Ascending aorta (tissue), 2 donors: ENCODE results near the gene ST8SIA5. TPM values are rescaled to one million over a fixed set of nuclear protein-coding genes. Genes with fewer than 3 reads are reported as not detected.

ENCODE experiments used
- DNase-seq, 2 donors: peaks; one replicate each; pipeline ENCODE4 v3.0.0-alpha.2; 2019; ENCODE audit warnings: low spot score in 2 of 2
- H3K27ac ChIP-seq, 2 donors: fragments of 200-600 bp; sonication (generic); one replicate each; pipeline ENCODE4 v1.5.1; 2016 to 2017; ENCODE audit warnings: mild to moderate bottlenecking in 1 of 2
- H3K27me3 ChIP-seq: fragments of 200-600 bp; sonication (generic); one replicate; pipeline ENCODE4 v1.5.1; 2017
- H3K36me3 ChIP-seq, 2 donors: fragments of 200-600 bp; sonication (generic); one replicate each; pipeline ENCODE4 v1.5.1; 2016
- H3K4me1 ChIP-seq, 2 donors: fragments of 200-600 bp; sonication (generic); one replicate each; pipeline ENCODE4 v1.5.1; 2016 to 2017; ENCODE audit warnings: mild to moderate bottlenecking in 1 of 2
- H3K4me3 ChIP-seq, 2 donors: fragments of 200-600 bp; sonication (generic); one replicate each; pipeline ENCODE4 v1.5.1; 2016 to 2017; ENCODE audit warnings: mild to moderate bottlenecking in 1 of 2
- H3K9me3 ChIP-seq, 2 donors: fragments of 200-600 bp; sonication (generic); one replicate each; pipeline ENCODE4 v1.5.1; 2016
- intact Hi-C: fragments of 100-400 bp; cut with DNase I; formaldehyde crosslinking; loops from one replicate; pipeline ENCODE4 v1.15.1; 2023
- total RNA-seq: library from RNA; depleted of rRNA; stranded (reverse); fragments of >200 nt; gene quantifications from one replicate; pipeline ENCODE4 v1.1.0, GENCODE V29; 2016
- TF ChIP-seq, protein P1 (sequence below), 3 experiments: fragments of 200-600 bp in 2 of 3; fragments of 450-650 bp in 1 of 3; sonication (generic) in 2 of 3; IDR thresholded peaks; one replicate each; pipeline ENCODE4 v1.5.1; 2016 to 2019; ENCODE audit warnings: antibody characterized with exemption in 3 of 3, mild to moderate bottlenecking in 1 of 3, moderate library complexity in 1 of 3

ST8SIA5 gene
- total RNA-seq, 1 donor from 2014 or later: 0.11 TPM

DNA sequence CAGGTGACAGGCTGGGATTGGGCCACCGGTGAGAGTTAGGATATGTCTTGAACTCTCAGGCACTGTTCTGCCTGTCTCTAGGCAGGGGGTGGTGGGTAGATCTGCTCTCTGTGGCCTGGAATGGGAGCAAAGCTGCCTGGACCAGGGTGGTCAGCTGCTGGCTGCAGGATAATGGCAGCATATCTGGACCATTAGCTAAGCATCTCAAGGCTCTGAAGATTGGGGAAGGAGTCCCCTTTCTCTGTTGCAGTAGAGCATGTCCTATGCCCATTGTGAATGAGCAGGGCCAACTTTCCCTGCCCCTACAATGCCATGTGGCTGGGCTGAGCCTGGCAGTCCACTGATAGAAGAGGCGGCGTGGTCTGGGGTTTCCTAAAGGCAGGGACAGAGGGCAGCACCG lies 134.4 kb downstream of the ST8SIA5 start:
- no peak overlapping the region for H3K4me3 ChIP-seq
- no peaks in the 10 kb centered on the region for H3K4me1 ChIP-seq
- no peak overlapping the region for H3K27ac ChIP-seq
- no peak for DNase-seq
- intact Hi-C loops: no loop called here
- H3K36me3 ChIP-seq: no peaks in the 10 kb centered on the region
- TF ChIP-seq, protein P1, sequence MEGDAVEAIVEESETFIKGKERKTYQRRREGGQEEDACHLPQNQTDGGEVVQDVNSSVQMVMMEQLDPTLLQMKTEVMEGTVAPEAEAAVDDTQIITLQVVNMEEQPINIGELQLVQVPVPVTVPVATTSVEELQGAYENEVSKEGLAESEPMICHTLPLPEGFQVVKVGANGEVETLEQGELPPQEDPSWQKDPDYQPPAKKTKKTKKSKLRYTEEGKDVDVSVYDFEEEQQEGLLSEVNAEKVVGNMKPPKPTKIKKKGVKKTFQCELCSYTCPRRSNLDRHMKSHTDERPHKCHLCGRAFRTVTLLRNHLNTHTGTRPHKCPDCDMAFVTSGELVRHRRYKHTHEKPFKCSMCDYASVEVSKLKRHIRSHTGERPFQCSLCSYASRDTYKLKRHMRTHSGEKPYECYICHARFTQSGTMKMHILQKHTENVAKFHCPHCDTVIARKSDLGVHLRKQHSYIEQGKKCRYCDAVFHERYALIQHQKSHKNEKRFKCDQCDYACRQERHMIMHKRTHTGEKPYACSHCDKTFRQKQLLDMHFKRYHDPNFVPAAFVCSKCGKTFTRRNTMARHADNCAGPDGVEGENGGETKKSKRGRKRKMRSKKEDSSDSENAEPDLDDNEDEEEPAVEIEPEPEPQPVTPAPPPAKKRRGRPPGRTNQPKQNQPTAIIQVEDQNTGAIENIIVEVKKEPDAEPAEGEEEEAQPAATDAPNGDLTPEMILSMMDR (IDR thresholded peaks at IDR 0.05): no peak
- H3K27me3 ChIP-seq: no peaks in the 10 kb centered on the region
- H3K9me3 ChIP-seq: no peaks in the 10 kb centered on the region

DNA sequence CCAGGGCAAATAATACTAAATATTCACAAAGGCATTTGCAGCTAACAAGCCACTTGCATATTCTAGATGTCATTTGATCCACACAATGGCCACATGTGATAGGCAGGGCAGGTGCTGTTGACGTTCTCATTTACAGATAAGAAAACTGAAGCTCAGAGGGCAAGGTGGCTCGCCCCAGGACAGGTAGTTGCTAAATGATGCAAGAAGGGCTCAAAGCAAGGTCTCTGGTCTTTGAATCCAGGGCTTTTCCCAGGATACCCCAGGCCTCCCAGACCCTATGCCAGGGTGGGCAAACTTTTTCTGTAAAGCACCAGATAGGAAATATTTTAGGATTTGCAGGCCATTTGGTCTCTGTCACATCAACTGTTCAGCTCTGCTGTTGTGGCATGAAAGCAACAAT lies 135.0 kb downstream of the ST8SIA5 start:
- intact Hi-C loops: no loop called here
- H3K27me3 ChIP-seq: no peaks in the 10 kb centered on the region

DNA sequence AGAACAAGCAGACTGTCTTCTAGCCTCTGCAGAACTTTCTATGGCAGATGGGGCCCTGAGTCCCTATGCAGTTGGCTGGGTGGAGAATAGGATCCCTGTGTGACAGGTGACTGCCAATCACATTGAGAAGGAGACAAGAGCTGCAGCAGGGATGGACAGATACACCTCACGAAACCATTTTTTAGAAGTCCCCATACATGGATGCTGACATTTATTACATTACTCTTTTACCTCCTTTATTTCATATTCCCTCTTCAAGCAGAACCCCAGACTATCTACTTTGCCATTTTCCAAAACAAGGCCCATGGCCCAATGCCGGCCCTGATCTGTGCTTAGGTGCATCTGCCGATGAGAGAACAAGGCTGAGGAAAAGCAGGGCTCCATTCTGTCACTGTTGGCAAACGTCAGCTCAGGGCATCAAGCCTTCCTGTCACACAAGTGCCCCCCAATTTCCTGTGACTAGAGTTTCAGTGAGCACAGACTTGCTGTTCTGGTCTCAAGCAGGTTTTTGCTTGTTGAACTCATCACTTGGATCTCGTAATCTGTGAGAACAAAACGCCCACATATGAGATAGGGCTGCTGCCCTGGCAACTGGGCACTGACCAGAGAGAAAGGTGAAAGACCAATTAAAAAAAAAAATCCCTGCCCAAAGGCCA lies 135.6 kb downstream of the ST8SIA5 start:
- H3K27ac ChIP-seq: no peak overlapping the region
- TF ChIP-seq, protein P1 (IDR thresholded peaks at IDR 0.05): no peak
- no peaks in the 10 kb centered on the region for H3K36me3 ChIP-seq
- H3K4me1 ChIP-seq: no peaks in the 10 kb centered on the region
- no peak for DNase-seq
- intact Hi-C loops: no loop called here
- H3K4me3 ChIP-seq: no peak overlapping the region
- H3K27me3 ChIP-seq: no peaks in the 10 kb centered on the region
- H3K9me3 ChIP-seq: no peaks in the 10 kb centered on the region

More for the DNA sequence above, 135.0 kb downstream of the ST8SIA5 start:
- H3K27ac ChIP-seq: no peak overlapping the region
- no peak overlapping the region for H3K4me3 ChIP-seq
- TF ChIP-seq, protein P1 (IDR thresholded peaks at IDR 0.05): no peak
- H3K4me1 ChIP-seq: no peaks in the 10 kb centered on the region
- H3K36me3 ChIP-seq: no peaks in the 10 kb centered on the region
- no peak for DNase-seq
- H3K9me3 ChIP-seq: no peaks in the 10 kb centered on the region

DNA sequence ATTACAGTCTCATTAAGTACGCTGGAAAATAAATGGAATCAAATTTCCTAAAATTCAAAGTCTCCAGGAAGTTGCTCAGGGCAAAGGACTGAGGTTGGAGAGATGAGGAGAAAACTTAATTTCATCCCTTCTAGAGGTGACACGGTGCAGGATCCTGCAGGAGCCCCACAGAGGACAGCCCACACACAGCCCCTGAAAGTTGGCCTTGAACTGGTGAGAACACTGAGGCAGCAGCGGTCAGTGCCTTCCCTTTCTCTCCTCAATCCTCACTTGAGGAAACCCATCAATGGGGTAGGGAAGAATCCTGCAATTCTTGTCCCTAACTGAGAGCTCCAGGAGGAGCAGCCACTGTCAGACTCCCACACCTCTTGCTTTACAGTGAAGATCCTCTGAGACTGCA lies 137.3 kb downstream of the ST8SIA5 start:
- no peak overlapping the region for H3K27ac ChIP-seq
- no peak overlapping the region for H3K4me3 ChIP-seq
- H3K9me3 ChIP-seq: no peaks in the 10 kb centered on the region
- no peaks in the 10 kb centered on the region for H3K4me1 ChIP-seq
- no peaks in the 10 kb centered on the region for H3K27me3 ChIP-seq
- no peak for DNase-seq
- TF ChIP-seq, protein P1 (IDR thresholded peaks at IDR 0.05): no peak
- H3K36me3 ChIP-seq: no peaks in the 10 kb centered on the region
- intact Hi-C loops: no loop called here

Other genes starting within 250 kb of the ST8SIA5 start
- gene LOXHD1, start 99.8 kb downstream of the ST8SIA5 start, total RNA-seq: not detected
- gene PIAS2, start 160.5 kb upstream of the ST8SIA5 start, total RNA-seq: 54.5 TPM
- not detected for gene KATNAL2, start 160.5 kb upstream of the ST8SIA5 start, total RNA-seq